Activated CD8-positive, alpha-beta T cell treated with anti-CD3 and anti-CD28 coated beads for 36 hours (primary cell): ENCODE measurements around the gene PIGL. TPM values are rescaled to one million over a fixed set of nuclear protein-coding genes. Genes with fewer than 3 reads are reported as not detected.

Source experiments
- ATAC-seq: fragments of 200-7000 bp; cut with Tn5 transposase; one replicate; pipeline ENCODE4 v1.10.0; 2021; ENCODE audit warnings: mild to moderate bottlenecking, moderate library complexity
- CTCF ChIA-PET: fragments of 350-600 bp; sonication (Branson Sonifier 250); formaldehyde crosslinking; loops from one replicate; lab custom pipeline; 2021; ENCODE audit warnings: antibody characterized with exemption; lab: Charles Lee
- POLR2A ChIA-PET: fragments of 350-600 bp; sonication (Branson Sonifier 250); formaldehyde crosslinking; loops from one replicate; lab custom pipeline; 2021; ENCODE audit warnings: antibody characterized with exemption; lab: Charles Lee
- DNase-seq: peaks from one replicate; pipeline ENCODE4 v3.0.0-alpha.2; 2020
- H3K27ac Mint-ChIP-seq: one replicate; pipeline ENCODE4 v1.8.0; 2021; ENCODE audit warnings: mild to moderate bottlenecking, mixed read lengths
- H3K27me3 Mint-ChIP-seq: one replicate; pipeline ENCODE4 v1.8.0; 2021; ENCODE audit warnings: mixed read lengths
- H3K36me3 Mint-ChIP-seq: one replicate; pipeline ENCODE4 v1.8.0; 2021; ENCODE audit warnings: low read depth, mixed read lengths
- H3K4me1 Mint-ChIP-seq: one replicate; pipeline ENCODE4 v1.8.0; 2021; ENCODE audit warnings: low read depth, mixed read lengths
- H3K4me3 Mint-ChIP-seq: one replicate; pipeline ENCODE4 v1.8.0; 2021; ENCODE audit warnings: mild to moderate bottlenecking, moderate library complexity, mixed read lengths
- H3K9me3 Mint-ChIP-seq: one replicate; pipeline ENCODE4 v1.8.0; 2021; ENCODE audit warnings: mixed read lengths
- intact Hi-C: fragments of 100-400 bp; cut with micrococcal nuclease; formaldehyde crosslinking; loops from one replicate; pipeline ENCODE4 v1.10.0; 2022
- total RNA-seq, 2 experiments: library from RNA; stranded (reverse); gene quantifications; one replicate each; pipeline ENCODE4 v1.2.3, GENCODE V29; 2021
- TF ChIP-seq, protein P1 (sequence below): fragments of 200-600 bp; IDR thresholded peaks from one replicate; pipeline ENCODE4 v1.8.0; 2022; ENCODE audit warnings: antibody characterized with exemption, mild to moderate bottlenecking

Gene PIGL
- total RNA-seq, 2 experiments from 2014 or later = 45.0 to 48.6 TPM

GRCh38 chr17:16313139-16314090, 96.4 kb downstream of the PIGL start:
- no peak for ATAC-seq
- no peak for DNase-seq
- TF ChIP-seq, protein P1, sequence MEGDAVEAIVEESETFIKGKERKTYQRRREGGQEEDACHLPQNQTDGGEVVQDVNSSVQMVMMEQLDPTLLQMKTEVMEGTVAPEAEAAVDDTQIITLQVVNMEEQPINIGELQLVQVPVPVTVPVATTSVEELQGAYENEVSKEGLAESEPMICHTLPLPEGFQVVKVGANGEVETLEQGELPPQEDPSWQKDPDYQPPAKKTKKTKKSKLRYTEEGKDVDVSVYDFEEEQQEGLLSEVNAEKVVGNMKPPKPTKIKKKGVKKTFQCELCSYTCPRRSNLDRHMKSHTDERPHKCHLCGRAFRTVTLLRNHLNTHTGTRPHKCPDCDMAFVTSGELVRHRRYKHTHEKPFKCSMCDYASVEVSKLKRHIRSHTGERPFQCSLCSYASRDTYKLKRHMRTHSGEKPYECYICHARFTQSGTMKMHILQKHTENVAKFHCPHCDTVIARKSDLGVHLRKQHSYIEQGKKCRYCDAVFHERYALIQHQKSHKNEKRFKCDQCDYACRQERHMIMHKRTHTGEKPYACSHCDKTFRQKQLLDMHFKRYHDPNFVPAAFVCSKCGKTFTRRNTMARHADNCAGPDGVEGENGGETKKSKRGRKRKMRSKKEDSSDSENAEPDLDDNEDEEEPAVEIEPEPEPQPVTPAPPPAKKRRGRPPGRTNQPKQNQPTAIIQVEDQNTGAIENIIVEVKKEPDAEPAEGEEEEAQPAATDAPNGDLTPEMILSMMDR = no peak
- ChIA-PET POLR2A (interaction anchor here (0.9 kb wide), 1 partner anchor 40 kb away, joined by 4 read pairs; the partner anchor contains the start of gene CENPV), CTCF (interaction anchor here (0.8 to 1.0 kb wide), 4 partner anchors 8 to 208 kb away, joined by 3 to 4 read pairs (median 3); no protein-coding TSS in a partner anchor)
- H3K4me3 Mint-ChIP-seq = no peak overlapping the region
- no peaks in the 10 kb centered on the region for H3K27me3 Mint-ChIP-seq
- H3K36me3 Mint-ChIP-seq = peaks cover 15% of the 10 kb centered on the region
- no peaks in the 10 kb centered on the region for H3K9me3 Mint-ChIP-seq
- H3K4me1 Mint-ChIP-seq = peaks cover 14% of the 10 kb centered on the region
- no peak overlapping the region for H3K27ac Mint-ChIP-seq
- intact Hi-C loops = no loop called here

DNA sequence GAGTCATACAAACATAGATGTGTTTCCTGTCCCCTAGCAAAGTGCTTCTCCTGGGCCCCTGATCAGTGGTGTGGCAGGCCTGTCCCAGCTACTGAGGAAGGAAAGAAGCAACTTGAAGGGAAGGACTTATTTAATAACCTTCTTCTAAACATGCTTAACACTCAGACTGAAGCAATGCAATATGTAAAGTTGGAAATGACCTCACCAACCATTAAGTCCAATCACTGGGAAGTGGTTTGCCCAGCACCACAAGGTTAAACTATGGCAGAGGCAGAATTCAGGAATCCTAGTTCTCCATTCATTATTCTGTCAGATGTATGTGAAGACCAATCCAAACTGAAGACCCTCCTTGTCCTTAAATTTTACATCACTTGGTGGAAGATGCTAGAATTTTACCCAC, 97.2 kb downstream of the PIGL start:
- CTCF ChIA-PET = interaction anchor here (0.9 to 1.0 kb wide), 3 partner anchors 9 to 207 kb away, joined by 3 to 4 read pairs (median 3); no protein-coding TSS in a partner anchor

GRCh38 chr17:16314859-16315258, 97.8 kb downstream of the PIGL start:
- CTCF ChIA-PET = no interaction called here
- peaks cover 14% of the 10 kb centered on the region for H3K4me1 Mint-ChIP-seq
- POLR2A ChIA-PET = no interaction called here
- H3K36me3 Mint-ChIP-seq = peaks cover 19% of the 10 kb centered on the region
- no peaks in the 10 kb centered on the region for H3K9me3 Mint-ChIP-seq
- no peak overlapping the region for H3K27ac Mint-ChIP-seq
- no peak overlapping the region for H3K4me3 Mint-ChIP-seq
- H3K27me3 Mint-ChIP-seq = no peaks in the 10 kb centered on the region
- TF ChIP-seq, protein P1 = no peak
- intact Hi-C loops = no loop called here
- no peak for ATAC-seq
- DNase-seq = no peak

More for the DNA sequence above, 97.2 kb downstream of the PIGL start:
- DNase-seq (no peak), ATAC-seq (no peak)
- TF ChIP-seq, protein P1 = no peak
- no peaks in the 10 kb centered on the region for H3K27me3 Mint-ChIP-seq
- peaks cover 14% of the 10 kb centered on the region for H3K4me1 Mint-ChIP-seq
- no peak overlapping the region for H3K4me3 Mint-ChIP-seq
- no peak overlapping the region for H3K27ac Mint-ChIP-seq
- POLR2A ChIA-PET = no interaction called here
- H3K36me3 Mint-ChIP-seq = peaks cover 16% of the 10 kb centered on the region
- intact Hi-C loops = no loop called here
- no peaks in the 10 kb centered on the region for H3K9me3 Mint-ChIP-seq

- ATAC-seq = no peak
- Mint-ChIP-seq H3K27me3 (no peaks in the 10 kb centered on the region), H3K27ac (no peak overlapping the region), H3K9me3 (no peaks in the 10 kb centered on the region), H3K4me1 (no peaks in the 10 kb centered on the region), H3K36me3 (peaks cover 7% of the 10 kb centered on the region), H3K4me3 (no peak overlapping the region)
- intact Hi-C loops = no loop called here
- ChIA-PET CTCF (no interaction called here), POLR2A (interaction anchor here (0.6 kb wide), 1 partner anchor 72 kb away, joined by 3 read pairs; no protein-coding TSS in a partner anchor)
- no peak for DNase-seq
- TF ChIP-seq, protein P1 = no peak
These were observed 103.0 kb downstream of the PIGL start for GRCh38 chr17:16319969-16320368.

GRCh38 chr17:16322636-16323035, 105.6 kb downstream of the PIGL start:
- CTCF ChIA-PET = no interaction called here
- peaks cover 14% of the 10 kb centered on the region for H3K36me3 Mint-ChIP-seq
- H3K27me3 Mint-ChIP-seq = no peaks in the 10 kb centered on the region
- no peaks in the 10 kb centered on the region for H3K9me3 Mint-ChIP-seq
- H3K27ac Mint-ChIP-seq = no peak overlapping the region
- DNase-seq (no peak), ATAC-seq (no peak)
- no peaks in the 10 kb centered on the region for H3K4me1 Mint-ChIP-seq
- TF ChIP-seq, protein P1 = no peak
- POLR2A ChIA-PET = interaction anchor here (2.0 kb wide), 1 partner anchor 35 kb away, joined by 4 read pairs; no protein-coding TSS in a partner anchor
- H3K4me3 Mint-ChIP-seq = no peak overlapping the region
- intact Hi-C loops = no loop called here
